OCI-LY1 (cell line): ENCODE results near the gene EDC3.

Experiments used
- H2AFZ ChIP-seq: fragments of 200-600 bp; sonication (generic), shearing (Covaris generic); 2 replicates; pipeline ENCODE4 v1.6.0; 2014; ENCODE audit warnings: antibody characterized with exemption, mild to moderate bottlenecking, low read length
- H3F3A ChIP-seq: fragments of 200-600 bp; sonication (generic), shearing (Covaris generic); 2 replicates; pipeline ENCODE4 v1.6.0; 2014; ENCODE audit warnings: mild to moderate bottlenecking, antibody characterized with exemption, low read length, moderate library complexity; ENCODE audit not compliant: insufficient read depth
- H3K27ac ChIP-seq: fragments of 200-600 bp; sonication (generic); 2 replicates; pipeline ENCODE4 v1.5.1; 2014; ENCODE audit warnings: low read length, mixed run types, mild to moderate bottlenecking, low read depth; ENCODE audit not compliant: poor library complexity, severe bottlenecking
- H3K27me3 ChIP-seq: fragments of 200-600 bp; sonication (generic); 2 replicates; pipeline ENCODE4 v1.6.0; 2014; ENCODE audit warnings: antibody characterized with exemption, mild to moderate bottlenecking, low read length, moderate library complexity; ENCODE audit not compliant: insufficient read depth
- H3K36me3 ChIP-seq: fragments of 200-600 bp; sonication (generic); 2 replicates; pipeline ENCODE4 v1.6.1; 2014; ENCODE audit warnings: mild to moderate bottlenecking, antibody characterized with exemption, low read length, moderate library complexity, mixed read lengths; ENCODE audit not compliant: insufficient read depth
- H3K4me1 ChIP-seq: fragments of 200-600 bp; sonication (generic); 2 replicates; pipeline ENCODE4 v1.5.1; 2014; ENCODE audit warnings: mild to moderate bottlenecking, low read length, moderate library complexity; ENCODE audit not compliant: insufficient read depth, severe bottlenecking
- H3K4me2 ChIP-seq: fragments of 200-600 bp; sonication (generic), shearing (Covaris generic); 2 replicates; pipeline ENCODE4 v1.6.1; 2014; ENCODE audit warnings: low read length
- H3K4me3 ChIP-seq: fragments of 200-600 bp; sonication (generic); 2 replicates; pipeline ENCODE4 v1.5.1; 2014; ENCODE audit warnings: low read length, low read depth, mild to moderate bottlenecking, mixed read lengths; ENCODE audit not compliant: poor library complexity, severe bottlenecking
- H3K79me2 ChIP-seq: fragments of 200-600 bp; shearing (Covaris generic); 2 replicates; pipeline ENCODE4 v1.6.1; 2016; ENCODE audit warnings: mixed run types, low read length, mixed read lengths; ENCODE audit not compliant: insufficient read depth
- H3K9ac ChIP-seq: fragments of 200-600 bp; sonication (generic), shearing (Covaris generic); 2 replicates; pipeline ENCODE4 v1.6.1; 2014; ENCODE audit warnings: mild to moderate bottlenecking, low read length, mixed read lengths
- H3K9me2 ChIP-seq: fragments of 200-600 bp; sonication (generic), shearing (Covaris generic); 2 replicates; pipeline ENCODE4 v1.6.1; 2014; ENCODE audit warnings: low read depth, mild to moderate bottlenecking, low read length, mixed read lengths
- H3K9me3 ChIP-seq: fragments of 200-600 bp; shearing (Covaris generic); 2 replicates; pipeline ENCODE4 v1.6.1; 2014; ENCODE audit warnings: low read length, mixed read lengths
- H4K20me1 ChIP-seq: fragments of 200-600 bp; sonication (generic), shearing (Covaris generic); 2 replicates; pipeline ENCODE4 v1.6.0; 2016; ENCODE audit warnings: mild to moderate bottlenecking, low read length; ENCODE audit not compliant: insufficient read depth
- CTCF ChIP-seq: fragments of 200-600 bp; sonication (generic), shearing (Covaris generic); IDR thresholded peaks from 2 replicates; pipeline ENCODE4 v1.5.1; 2017; ENCODE audit warnings: mild to moderate bottlenecking, antibody characterized with exemption, low read length, moderate library complexity, mixed read lengths
- EZH2 ChIP-seq: fragments of 200-600 bp; sonication (generic), shearing (Covaris generic); IDR thresholded peaks from 2 replicates; pipeline ENCODE4 v1.8.0; 2017; ENCODE audit warnings: borderline replicate concordance, mixed run types, mild to moderate bottlenecking, antibody characterized with exemption, low read length, moderate library complexity, mixed read lengths

Gene EDC3

GRCh38 chr15:74595271-74595670, 100.6 kb downstream of the EDC3 start:
- Histone ChIP-seq H3F3A (no peaks in the 10 kb centered on the region), H4K20me1 (no peaks in the 10 kb centered on the region), H3K4me2 (no peak overlapping the region), H3K9ac (no peak overlapping the region), H3K4me1 (peaks cover 13% of the 10 kb centered on the region), H3K79me2 (no peaks in the 10 kb centered on the region), H3K9me2 (no peaks in the 10 kb centered on the region), H3K4me3 (no peak overlapping the region), H3K27me3 (no peaks in the 10 kb centered on the region), H2AFZ (no peak overlapping the region), H3K9me3 (no peaks in the 10 kb centered on the region), H3K27ac (no peak overlapping the region), H3K36me3 (no peaks in the 10 kb centered on the region)
- TF ChIP-seq EZH2 (no peak), CTCF (no peak)

GRCh38 chr15:74594455-74594854, 101.4 kb downstream of the EDC3 start:
- no peaks in the 10 kb centered on the region for H3K27me3 ChIP-seq
- no peaks in the 10 kb centered on the region for H3K36me3 ChIP-seq
- H3K27ac ChIP-seq, result no peak overlapping the region
- TF ChIP-seq CTCF, result no peak
- no peak for TF ChIP-seq EZH2
- no peaks in the 10 kb centered on the region for H4K20me1 ChIP-seq
- H3K79me2 ChIP-seq, result no peaks in the 10 kb centered on the region
- no peaks in the 10 kb centered on the region for H3F3A ChIP-seq
- no peak overlapping the region for H3K4me2 ChIP-seq
- no peak overlapping the region for H2AFZ ChIP-seq
- H3K4me1 ChIP-seq, result peaks cover 13% of the 10 kb centered on the region
- H3K9me3 ChIP-seq, result no peaks in the 10 kb centered on the region
- H3K9me2 ChIP-seq, result no peaks in the 10 kb centered on the region
- H3K4me3 ChIP-seq, result no peak overlapping the region
- H3K9ac ChIP-seq, result no peak overlapping the region

GRCh38 chr15:74593122-74593521, 102.7 kb downstream of the EDC3 start:
- H3K4me2 ChIP-seq, result no peak overlapping the region
- no peaks in the 10 kb centered on the region for H4K20me1 ChIP-seq
- no peak overlapping the region for H3K4me3 ChIP-seq
- no peak for TF ChIP-seq CTCF
- no peaks in the 10 kb centered on the region for H3K27me3 ChIP-seq
- no peaks in the 10 kb centered on the region for H3K79me2 ChIP-seq
- H3K9me3 ChIP-seq, result no peaks in the 10 kb centered on the region
- peaks cover 4% of the 10 kb centered on the region for H3K4me1 ChIP-seq
- H3K27ac ChIP-seq, result no peak overlapping the region
- no peak overlapping the region for H3K9ac ChIP-seq
- H3K9me2 ChIP-seq, result no peaks in the 10 kb centered on the region
- H2AFZ ChIP-seq, result no peak overlapping the region
- no peaks in the 10 kb centered on the region for H3K36me3 ChIP-seq
- H3F3A ChIP-seq, result no peaks in the 10 kb centered on the region
